Measurements from ENCODE around the gene SPAG4.

The SPAG4 gene, protein sequence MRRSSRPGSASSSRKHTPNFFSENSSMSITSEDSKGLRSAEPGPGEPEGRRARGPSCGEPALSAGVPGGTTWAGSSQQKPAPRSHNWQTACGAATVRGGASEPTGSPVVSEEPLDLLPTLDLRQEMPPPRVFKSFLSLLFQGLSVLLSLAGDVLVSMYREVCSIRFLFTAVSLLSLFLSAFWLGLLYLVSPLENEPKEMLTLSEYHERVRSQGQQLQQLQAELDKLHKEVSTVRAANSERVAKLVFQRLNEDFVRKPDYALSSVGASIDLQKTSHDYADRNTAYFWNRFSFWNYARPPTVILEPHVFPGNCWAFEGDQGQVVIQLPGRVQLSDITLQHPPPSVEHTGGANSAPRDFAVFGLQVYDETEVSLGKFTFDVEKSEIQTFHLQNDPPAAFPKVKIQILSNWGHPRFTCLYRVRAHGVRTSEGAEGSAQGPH

DNA sequence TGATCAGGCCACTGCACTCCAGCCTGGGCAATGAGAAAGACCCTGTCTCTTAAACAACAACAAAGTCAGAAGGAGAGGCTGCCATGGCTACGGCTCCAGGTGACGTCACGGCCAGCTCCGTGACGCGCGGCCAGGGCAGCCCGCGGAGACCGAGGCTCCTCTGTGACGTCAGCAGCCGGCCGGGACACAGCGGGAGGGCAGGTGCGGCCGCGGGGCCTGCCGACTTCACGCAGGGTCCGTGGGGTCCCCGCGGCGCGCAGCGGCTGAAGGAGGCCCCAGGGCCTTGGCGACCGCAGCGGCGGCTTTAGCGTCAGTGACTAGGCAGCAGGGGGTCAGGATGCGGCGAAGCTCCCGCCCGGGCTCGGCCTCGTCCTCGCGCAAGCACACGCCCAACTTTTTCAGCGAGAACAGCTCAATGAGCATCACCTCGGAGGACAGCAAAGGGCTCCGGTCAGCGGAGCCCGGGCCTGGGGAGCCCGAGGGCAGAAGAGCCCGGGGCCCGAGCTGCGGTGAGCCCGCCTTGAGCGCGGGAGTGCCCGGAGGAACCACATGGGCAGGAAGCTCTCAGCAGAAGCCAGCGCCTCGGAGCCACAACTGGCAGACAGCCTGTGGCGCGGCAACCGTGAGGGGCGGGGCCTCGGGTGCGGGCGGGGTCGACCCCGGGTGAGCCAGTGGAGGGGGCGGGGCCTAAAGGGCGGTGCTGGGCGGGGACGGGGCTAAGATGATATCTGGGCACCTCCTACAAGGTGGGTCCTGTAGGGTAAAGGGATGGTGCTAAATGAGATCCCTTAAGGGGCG, at the start of gene SPAG4:
TSS of gene SPAG4 (plus strand) at position 163 of the 798 bp plus-strand sequence. CDS start at position 338, 175 bp downstream.
- peak within 1 kb of the TSS; percentile 88 for H3K27ac ChIP-seq
- TF ChIP-seq, protein P1, sequence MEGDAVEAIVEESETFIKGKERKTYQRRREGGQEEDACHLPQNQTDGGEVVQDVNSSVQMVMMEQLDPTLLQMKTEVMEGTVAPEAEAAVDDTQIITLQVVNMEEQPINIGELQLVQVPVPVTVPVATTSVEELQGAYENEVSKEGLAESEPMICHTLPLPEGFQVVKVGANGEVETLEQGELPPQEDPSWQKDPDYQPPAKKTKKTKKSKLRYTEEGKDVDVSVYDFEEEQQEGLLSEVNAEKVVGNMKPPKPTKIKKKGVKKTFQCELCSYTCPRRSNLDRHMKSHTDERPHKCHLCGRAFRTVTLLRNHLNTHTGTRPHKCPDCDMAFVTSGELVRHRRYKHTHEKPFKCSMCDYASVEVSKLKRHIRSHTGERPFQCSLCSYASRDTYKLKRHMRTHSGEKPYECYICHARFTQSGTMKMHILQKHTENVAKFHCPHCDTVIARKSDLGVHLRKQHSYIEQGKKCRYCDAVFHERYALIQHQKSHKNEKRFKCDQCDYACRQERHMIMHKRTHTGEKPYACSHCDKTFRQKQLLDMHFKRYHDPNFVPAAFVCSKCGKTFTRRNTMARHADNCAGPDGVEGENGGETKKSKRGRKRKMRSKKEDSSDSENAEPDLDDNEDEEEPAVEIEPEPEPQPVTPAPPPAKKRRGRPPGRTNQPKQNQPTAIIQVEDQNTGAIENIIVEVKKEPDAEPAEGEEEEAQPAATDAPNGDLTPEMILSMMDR (IDR thresholded peaks at IDR 0.05), result no peak
- no peak for TF ChIP-seq ZFX (IDR thresholded peaks at IDR 0.05; ENCODE audit: borderline replicate concordance)

DNA sequence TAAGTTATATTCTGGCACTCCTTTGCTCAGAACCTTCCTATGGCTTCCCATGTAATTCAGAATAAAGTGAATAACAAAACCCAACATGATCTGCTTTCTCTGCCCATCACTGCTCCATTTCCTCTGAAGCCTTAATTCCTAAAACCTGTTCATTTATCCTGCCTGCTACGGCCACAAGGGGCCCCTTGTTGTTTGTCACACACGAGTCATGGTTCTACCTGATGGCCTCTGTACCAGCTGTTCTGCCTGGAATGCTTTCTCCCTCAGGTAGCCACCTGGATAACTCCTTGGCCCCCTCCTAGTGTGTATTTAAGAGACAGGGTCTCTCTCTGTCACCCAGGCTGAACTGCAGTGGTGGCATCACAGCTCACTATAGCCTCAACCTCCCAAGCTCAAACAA, 47.0 kb upstream of the SPAG4 start:
- no peak overlapping the region for H3K27ac ChIP-seq
- TF ChIP-seq ZFX (IDR thresholded peaks at IDR 0.05; ENCODE audit: borderline replicate concordance), result no peak
- TF ChIP-seq, protein P1 (IDR thresholded peaks at IDR 0.05), result peak; percentile 27

DNA sequence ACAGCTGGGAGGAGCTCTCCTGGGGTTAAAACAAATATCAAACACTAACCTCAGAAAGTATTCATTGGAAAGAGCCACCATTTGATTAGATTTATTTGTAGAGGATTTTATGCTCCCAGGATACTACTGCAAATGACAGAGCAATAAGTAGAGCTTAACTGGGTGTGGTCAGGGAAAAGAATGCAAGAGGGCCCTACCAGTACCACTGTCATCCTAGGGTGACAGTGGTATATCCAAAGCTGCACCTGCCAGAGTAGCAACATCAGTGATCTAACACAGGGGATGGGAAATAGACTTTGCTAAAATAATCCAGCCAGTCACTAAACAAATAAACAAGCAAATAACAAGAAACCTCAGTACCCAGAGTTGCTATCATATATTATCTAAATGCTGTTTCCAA, 44.1 kb upstream of the SPAG4 start:
- no peak overlapping the region for H3K27ac ChIP-seq
- TF ChIP-seq ZFX (IDR thresholded peaks at IDR 0.05; ENCODE audit: borderline replicate concordance), result no peak
- TF ChIP-seq, protein P1 (IDR thresholded peaks at IDR 0.05), result no peak

DNA sequence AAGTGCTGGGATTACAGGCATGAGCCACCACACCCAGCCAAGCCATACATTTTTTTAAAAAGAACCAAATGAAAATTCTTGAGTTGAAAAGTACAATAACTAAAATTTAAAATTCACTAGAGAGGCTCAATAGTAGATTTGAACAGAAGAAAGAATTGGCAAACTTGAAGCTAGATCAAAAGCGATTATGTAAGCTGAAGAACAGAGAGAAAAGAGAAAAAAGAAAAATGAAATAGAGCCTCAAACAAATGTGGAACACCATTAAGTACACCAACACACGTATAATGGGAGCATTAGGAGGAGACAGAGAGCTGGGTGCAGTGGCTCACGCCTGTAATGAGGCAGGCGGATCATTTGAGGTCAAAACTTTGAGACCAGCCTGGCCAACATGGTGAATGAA, 42.8 kb upstream of the SPAG4 start:
- TF ChIP-seq, protein P1 (IDR thresholded peaks at IDR 0.05), result no peak
- no peak for TF ChIP-seq ZFX (IDR thresholded peaks at IDR 0.05; ENCODE audit: borderline replicate concordance)
- no peak overlapping the region for H3K27ac ChIP-seq

DNA sequence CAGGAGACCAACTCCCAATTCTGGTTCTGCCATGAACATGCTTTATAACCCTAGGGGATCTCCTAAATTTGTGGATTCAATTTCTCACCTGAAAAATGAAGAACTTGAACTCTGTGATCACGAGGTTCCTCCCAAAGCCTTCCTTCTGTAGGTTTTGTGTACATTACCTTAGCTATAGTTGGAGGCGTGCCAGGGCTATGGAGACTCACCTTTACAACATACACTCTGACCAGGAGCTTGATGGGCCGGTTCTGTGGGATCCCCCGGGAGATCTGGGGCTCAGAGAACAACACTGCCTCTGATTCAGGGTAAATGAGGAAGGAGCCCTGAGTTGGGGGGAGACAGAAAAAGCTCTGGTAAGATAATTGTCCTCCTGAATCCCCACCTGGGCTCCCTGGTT, 39.7 kb upstream of the SPAG4 start:
- H3K27ac ChIP-seq, result no peak overlapping the region
- TF ChIP-seq, protein P1 (IDR thresholded peaks at IDR 0.05), result no peak
- no peak for TF ChIP-seq ZFX (IDR thresholded peaks at IDR 0.05; ENCODE audit: borderline replicate concordance)

DNA sequence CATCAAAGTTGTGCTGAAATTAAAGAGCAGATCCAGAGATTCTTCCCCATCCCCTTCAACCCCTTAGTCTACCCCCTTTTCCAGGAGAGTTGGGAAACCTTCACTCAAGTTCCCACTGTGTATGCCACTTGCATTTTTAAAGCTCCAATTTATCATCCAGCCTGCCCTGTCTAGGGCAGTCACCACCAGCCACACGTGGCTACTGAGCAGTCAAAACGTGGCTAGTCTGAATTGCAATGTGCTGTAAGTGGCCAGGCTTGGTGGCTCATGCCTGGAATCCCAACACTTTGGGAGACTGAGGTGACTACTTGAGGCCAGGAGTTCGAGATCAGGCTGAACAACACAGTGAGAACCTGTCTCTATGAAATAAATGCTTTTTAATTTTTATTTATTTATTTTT, 38.8 kb upstream of the SPAG4 start:
- H3K27ac ChIP-seq, result no peak overlapping the region
- TF ChIP-seq ZFX (IDR thresholded peaks at IDR 0.05; ENCODE audit: borderline replicate concordance), result no peak
- TF ChIP-seq, protein P1 (IDR thresholded peaks at IDR 0.05), result no peak

DNA sequence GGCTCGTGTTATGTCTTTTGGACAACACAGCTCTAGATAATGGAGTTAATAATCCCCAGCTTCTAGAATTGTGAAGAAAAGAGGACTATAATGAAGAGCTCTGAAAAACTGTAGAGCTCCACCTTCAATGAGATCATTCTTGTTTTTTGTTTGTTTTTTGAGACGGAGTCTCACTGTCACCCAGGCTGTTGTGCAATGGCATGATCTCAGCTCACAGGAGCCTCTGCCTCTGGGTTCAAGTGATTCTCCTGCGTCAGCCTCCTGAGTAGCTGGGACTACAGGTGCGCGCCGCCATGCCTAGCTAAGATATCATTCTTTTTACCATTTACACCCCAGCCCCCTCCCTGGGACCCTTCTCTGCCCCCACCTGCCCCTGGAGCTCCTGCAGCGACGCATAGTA, 37.2 kb upstream of the SPAG4 start:
- no peak overlapping the region for H3K27ac ChIP-seq
- TF ChIP-seq, protein P1 (IDR thresholded peaks at IDR 0.05), result no peak
- TF ChIP-seq ZFX (IDR thresholded peaks at IDR 0.05; ENCODE audit: borderline replicate concordance), result no peak
